ENCODE measurements around the gene CLBA1. TPM values are rescaled to one million over a fixed set of nuclear protein-coding genes. Genes with fewer than 3 reads are reported as not detected.
"Not testable (repeated sequence)": the region's sequence is repeated elsewhere in the genome, so short reads cannot be mapped to it uniquely, and the experiment has no call there.

Gene CLBA1
- total RNA-seq, 1 experiment from 2014 or later: 19.2 TPM

DNA sequence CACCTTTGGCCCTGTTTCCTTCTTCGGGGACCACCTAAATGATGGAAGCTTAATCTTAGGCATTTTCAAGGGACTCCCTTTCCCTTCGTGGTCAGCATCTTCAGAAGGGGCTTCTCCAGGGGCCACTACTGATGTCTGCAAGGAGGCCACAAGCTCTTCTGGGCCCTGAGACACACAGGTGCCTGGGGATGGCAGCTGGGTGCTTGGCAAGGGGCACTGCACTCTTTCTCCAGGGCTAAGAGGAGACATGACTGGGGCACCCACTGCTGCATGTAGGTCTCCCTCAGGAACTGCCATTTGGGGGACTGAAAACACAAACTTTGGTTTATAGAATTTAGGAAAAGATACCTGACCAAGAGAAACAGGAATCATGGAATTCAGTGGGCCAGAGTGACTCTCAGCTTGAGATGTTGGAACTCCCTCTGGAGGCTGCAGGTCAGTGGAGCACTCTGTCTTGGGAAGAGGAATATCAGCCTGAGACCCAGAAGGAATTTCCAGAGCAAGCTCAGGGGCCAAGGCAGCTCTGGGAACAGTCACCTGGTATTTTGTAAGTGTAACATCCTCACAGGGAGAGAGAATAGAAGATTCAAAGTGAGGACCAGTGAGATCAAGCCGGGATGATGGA lies 45.0 kb upstream of the CLBA1 start:
- Histone ChIP-seq H3K27me3 (ENCODE audit: low read length) (no peaks in the 10 kb centered on the region), H3K4me2 (ENCODE audit: low read length) (no peak overlapping the region), H3F3A (ENCODE audit: low read length, unreplicated experiment) (no peaks in the 10 kb centered on the region), H3K4me1 (ENCODE audit: insufficient read depth, low read length) (no peaks in the 10 kb centered on the region), H2AFZ (ENCODE audit: low read length) (no peak overlapping the region), H3K9ac (ENCODE audit: low read length) (no peak overlapping the region), H3K79me2 (ENCODE audit: low read length) (no peaks in the 10 kb centered on the region), H3K36me3 (ENCODE audit: low read depth, low read length) (no peaks in the 10 kb centered on the region), H4K20me1 (ENCODE audit: low read length) (no peaks in the 10 kb centered on the region), H3K9me3 (ENCODE audit: low read length) (no peaks in the 10 kb centered on the region), H3K9me2 (replicated peaks; ENCODE audit: low read length) (no peaks in the 10 kb centered on the region), H3K4me3 (ENCODE audit: low read length) (no peak overlapping the region), H3K27ac (ENCODE audit: low read length) (no peak overlapping the region)
- BruUV-seq (replicated peaks): no TSS peak
- ChIA-PET CTCF (no interaction called here), POLR2A (ENCODE audit: unreplicated experiment) (no interaction called here)
- ATAC-seq (no peak), DNase-seq (peak; percentile 10)
- TF ChIP-seq EZH2phosphoT487 (IDR thresholded peaks at IDR 0.05; ENCODE audit: borderline replicate concordance, low read length) (no peak), CTCF (conservative IDR thresholded peaks at IDR 0.05; ENCODE audit: low read depth, low read length) (peak; percentile 30; the same call in 1 of the 2 replicates)
- intact Hi-C loops (cut with micrococcal nuclease): no loop called here

- DNase-seq (no peak), ATAC-seq (no peak)
- Histone ChIP-seq H3K9me3 (ENCODE audit: low read length) (no peaks in the 10 kb centered on the region), H3K79me2 (ENCODE audit: low read length) (no peaks in the 10 kb centered on the region), H2AFZ (ENCODE audit: low read length) (no peak overlapping the region), H3K4me1 (ENCODE audit: insufficient read depth, low read length) (no peaks in the 10 kb centered on the region), H3K9me2 (replicated peaks; ENCODE audit: low read length) (no peaks in the 10 kb centered on the region), H3K4me2 (ENCODE audit: low read length) (no peak overlapping the region), H3K36me3 (ENCODE audit: low read depth, low read length) (no peaks in the 10 kb centered on the region), H3K27ac (ENCODE audit: low read length) (no peak overlapping the region), H3K9ac (ENCODE audit: low read length) (no peak overlapping the region), H4K20me1 (ENCODE audit: low read length) (no peaks in the 10 kb centered on the region), H3F3A (ENCODE audit: low read length, unreplicated experiment) (no peaks in the 10 kb centered on the region), H3K4me3 (ENCODE audit: low read length) (no peak overlapping the region), H3K27me3 (ENCODE audit: low read length) (no peaks in the 10 kb centered on the region)
- CTCF ChIA-PET: no interaction called here
- POLR2A ChIA-PET (ENCODE audit: unreplicated experiment): no interaction called here
- no TSS peak for BruUV-seq (replicated peaks)
- TF ChIP-seq EZH2 (IDR thresholded peaks at IDR 0.05; ENCODE audit: low read length, unreplicated experiment) (no peak), EZH2phosphoT487 (IDR thresholded peaks at IDR 0.05; ENCODE audit: borderline replicate concordance, low read length) (no peak), CTCF (conservative IDR thresholded peaks at IDR 0.05; ENCODE audit: low read depth, low read length) (no peak)
- intact Hi-C loops (cut with micrococcal nuclease): no loop called here
Measured at GRCh38 chr14:104941508-104942365, 43.9 kb upstream of the CLBA1 start.

GRCh38 chr14:104942586-104942985 lies 43.0 kb upstream of the CLBA1 start:
- Histone ChIP-seq H3K9me2 (replicated peaks; ENCODE audit: low read length) (no peaks in the 10 kb centered on the region), H4K20me1 (ENCODE audit: low read length) (no peaks in the 10 kb centered on the region), H3F3A (ENCODE audit: low read length, unreplicated experiment) (no peaks in the 10 kb centered on the region), H3K9me3 (ENCODE audit: low read length) (no peaks in the 10 kb centered on the region), H3K27ac (ENCODE audit: low read length) (no peak overlapping the region), H3K9ac (ENCODE audit: low read length) (no peak overlapping the region), H3K27me3 (ENCODE audit: low read length) (no peaks in the 10 kb centered on the region), H3K4me2 (ENCODE audit: low read length) (no peak overlapping the region), H3K4me1 (ENCODE audit: insufficient read depth, low read length) (no peaks in the 10 kb centered on the region), H3K36me3 (ENCODE audit: low read depth, low read length) (no peaks in the 10 kb centered on the region), H3K4me3 (ENCODE audit: low read length) (no peak overlapping the region), H3K79me2 (ENCODE audit: low read length) (no peaks in the 10 kb centered on the region), H2AFZ (ENCODE audit: low read length) (no peak overlapping the region)
- TF ChIP-seq CTCF (conservative IDR thresholded peaks at IDR 0.05; ENCODE audit: low read depth, low read length) (no peak), EZH2 (IDR thresholded peaks at IDR 0.05; ENCODE audit: low read length, unreplicated experiment) (no peak), EZH2phosphoT487 (IDR thresholded peaks at IDR 0.05; ENCODE audit: borderline replicate concordance, low read length) (no peak)
- DNase-seq (no peak), ATAC-seq (no peak)
- ChIA-PET CTCF (no interaction called here), POLR2A (ENCODE audit: unreplicated experiment) (no interaction called here)
- no TSS peak for BruUV-seq (replicated peaks)
- intact Hi-C loops (cut with micrococcal nuclease): no loop called here

GRCh38 chr14:104943216-104944015 lies 42.2 kb upstream of the CLBA1 start:
- H3K27ac ChIP-seq (ENCODE audit: low read length); H3K9me2 ChIP-seq (replicated peaks; ENCODE audit: low read length); H3K27me3 ChIP-seq (ENCODE audit: low read length); ATAC-seq; H3F3A ChIP-seq (ENCODE audit: low read length, unreplicated experiment); H3K79me2 ChIP-seq (ENCODE audit: low read length); H3K4me3 ChIP-seq (ENCODE audit: low read length); DNase-seq; H3K9me3 ChIP-seq (ENCODE audit: low read length); POLR2A ChIA-PET (ENCODE audit: unreplicated experiment); H3K36me3 ChIP-seq (ENCODE audit: low read depth, low read length); H3K9ac ChIP-seq (ENCODE audit: low read length); H3K4me1 ChIP-seq (ENCODE audit: insufficient read depth, low read length); intact Hi-C loops (cut with micrococcal nuclease); H3K4me2 ChIP-seq (ENCODE audit: low read length); CTCF ChIA-PET; BruUV-seq (replicated peaks); H4K20me1 ChIP-seq (ENCODE audit: low read length); H2AFZ ChIP-seq (ENCODE audit: low read length): not testable (repeated sequence)

Measured in PC-3 (cell line).